GM13976 (cell line): Measurements from ENCODE around the gene NCDN.

Experiments
- DNase-seq: peaks from one replicate; pipeline ENCODE4 v3.0.0; 2012; ENCODE audit warnings: low spot score
- in situ Hi-C: fragments of 300-500 bp; cut with MboI; formaldehyde crosslinking; loops from one replicate; pipeline ENCODE4 v1.12.0; 2022; ENCODE audit warnings: low sequenced_read_pairs, mixed read lengths, inconsistent platforms; ENCODE audit not compliant: unreplicated experiment
- TF ChIP-seq, protein P1 (sequence below): IDR thresholded peaks from 2 replicates; pipeline ENCODE4 v1.5.1; 2012; ENCODE audit warnings: borderline replicate concordance, mild to moderate bottlenecking; ENCODE audit not compliant: insufficient read depth; ENCODE audit errors: extremely low read depth, missing control alignments, control extremely low read depth

The NCDN gene

DNA sequence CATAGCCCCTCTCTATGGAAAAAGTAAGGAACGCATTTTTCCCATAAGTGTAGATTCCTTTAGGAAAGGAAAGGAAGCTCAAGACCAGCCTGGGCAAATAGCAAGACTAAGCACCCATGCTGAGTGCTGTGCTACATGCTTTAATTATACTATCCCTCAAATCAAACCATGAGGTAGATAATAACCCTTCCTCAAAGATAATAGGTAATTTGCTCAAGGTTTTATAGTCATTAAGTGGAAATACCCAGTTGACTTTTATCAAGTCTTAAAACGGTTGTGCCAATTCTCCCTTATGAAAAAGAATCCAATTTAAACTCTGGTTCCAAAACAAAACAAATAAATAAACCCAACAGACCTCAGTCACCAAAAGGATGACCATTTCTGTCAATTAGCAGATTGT, 3.7 kb upstream of the NCDN start:
- TF ChIP-seq, protein P1, sequence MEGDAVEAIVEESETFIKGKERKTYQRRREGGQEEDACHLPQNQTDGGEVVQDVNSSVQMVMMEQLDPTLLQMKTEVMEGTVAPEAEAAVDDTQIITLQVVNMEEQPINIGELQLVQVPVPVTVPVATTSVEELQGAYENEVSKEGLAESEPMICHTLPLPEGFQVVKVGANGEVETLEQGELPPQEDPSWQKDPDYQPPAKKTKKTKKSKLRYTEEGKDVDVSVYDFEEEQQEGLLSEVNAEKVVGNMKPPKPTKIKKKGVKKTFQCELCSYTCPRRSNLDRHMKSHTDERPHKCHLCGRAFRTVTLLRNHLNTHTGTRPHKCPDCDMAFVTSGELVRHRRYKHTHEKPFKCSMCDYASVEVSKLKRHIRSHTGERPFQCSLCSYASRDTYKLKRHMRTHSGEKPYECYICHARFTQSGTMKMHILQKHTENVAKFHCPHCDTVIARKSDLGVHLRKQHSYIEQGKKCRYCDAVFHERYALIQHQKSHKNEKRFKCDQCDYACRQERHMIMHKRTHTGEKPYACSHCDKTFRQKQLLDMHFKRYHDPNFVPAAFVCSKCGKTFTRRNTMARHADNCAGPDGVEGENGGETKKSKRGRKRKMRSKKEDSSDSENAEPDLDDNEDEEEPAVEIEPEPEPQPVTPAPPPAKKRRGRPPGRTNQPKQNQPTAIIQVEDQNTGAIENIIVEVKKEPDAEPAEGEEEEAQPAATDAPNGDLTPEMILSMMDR: no peak
- no peak for DNase-seq
- in situ Hi-C loops: no loop called here

- DNase-seq: no peak
- TF ChIP-seq, protein P1: no peak
- in situ Hi-C loops: no loop called here
Measured at GRCh38 chr1:35554266-35555211, 3.1 kb upstream of the NCDN start.

DNA sequence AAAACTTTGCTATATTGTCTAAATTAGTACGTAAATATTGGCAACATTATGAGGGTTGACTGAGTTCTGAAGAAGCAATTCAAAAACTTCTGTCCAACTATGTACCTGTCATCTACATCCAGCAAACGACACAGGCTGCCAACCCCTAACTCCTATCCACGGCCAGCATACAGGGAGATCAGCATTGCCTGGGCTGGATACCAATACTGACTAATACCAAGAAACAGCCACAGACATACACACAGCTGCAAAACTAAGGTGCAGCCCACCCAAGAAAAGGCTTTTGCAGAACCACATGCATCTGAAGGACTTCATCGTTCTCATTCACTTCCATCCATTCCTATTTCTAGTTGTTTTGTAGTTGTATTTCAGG, 2.4 kb upstream of the NCDN start:
- TF ChIP-seq, protein P1: no peak
- in situ Hi-C loops: no loop called here
- DNase-seq: no peak

GRCh38 chr1:35555601-35556477, 1.8 kb upstream of the NCDN start:
- in situ Hi-C loops: no loop called here
- TF ChIP-seq, protein P1: no peak
- no peak for DNase-seq

DNA sequence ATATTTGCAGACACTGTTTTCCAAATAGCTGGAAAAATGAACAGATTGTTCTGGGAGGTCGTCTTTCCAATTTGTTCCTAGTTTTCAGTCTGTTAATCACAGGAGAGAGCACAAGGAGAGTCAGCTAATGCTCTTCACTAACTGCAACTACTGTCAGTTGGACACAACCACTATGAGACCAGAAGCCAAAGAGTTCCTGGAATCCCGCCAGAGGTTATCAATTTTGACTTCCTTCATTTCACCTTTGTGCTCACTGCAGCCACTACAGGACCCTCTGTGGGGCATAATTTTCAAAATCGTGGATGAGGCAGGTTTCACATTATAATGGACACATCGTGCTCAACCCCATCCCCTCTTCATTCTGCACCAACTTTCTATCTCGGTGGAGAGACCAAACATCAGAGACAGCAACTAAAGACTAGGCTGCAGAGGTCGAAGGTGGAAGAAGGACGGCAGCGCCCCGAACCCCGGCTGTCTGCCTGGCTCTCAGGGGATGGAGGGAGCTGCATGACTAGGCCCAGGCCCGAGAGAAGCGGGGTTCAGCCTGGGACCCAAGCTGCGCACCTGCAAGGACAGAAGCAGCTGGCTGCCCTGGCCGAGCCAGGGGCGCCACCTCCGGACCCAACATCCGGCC, 998 bp upstream of the NCDN start:
- no peak for DNase-seq
- in situ Hi-C loops: no loop called here
- TF ChIP-seq, protein P1: peak; percentile 8

DNA sequence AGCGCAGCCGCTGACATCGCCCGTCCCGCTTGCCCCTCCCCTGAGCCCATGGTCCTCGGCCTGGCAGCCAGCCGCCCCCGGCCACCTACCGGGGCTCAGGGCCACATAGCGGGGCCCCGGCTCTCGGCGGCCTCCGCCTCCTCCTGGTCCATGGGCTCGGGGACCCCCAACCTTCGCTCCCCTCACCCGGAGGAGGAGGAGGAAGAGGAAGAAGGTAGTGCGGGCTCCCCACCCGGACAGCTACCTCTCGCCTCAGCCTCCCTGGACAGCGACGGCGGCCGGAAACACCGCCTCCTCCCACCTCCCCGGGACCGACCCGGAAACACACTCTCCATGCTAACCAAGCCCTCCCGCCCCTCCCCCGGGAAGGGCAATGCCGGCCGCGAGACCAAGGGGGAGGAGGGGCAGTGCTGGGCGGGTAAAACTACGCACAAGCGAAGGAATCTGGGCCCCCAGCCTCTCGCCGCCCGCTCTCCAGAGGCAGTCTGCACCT, 435 bp upstream of the NCDN start, which contains the start of gene KIAA0319L:
TSS of gene KIAA0319L (minus strand) at position 286 of the 493 bp plus-strand sequence. CDS start 2,912 bp downstream, outside the sequence.
- DNase-seq: peak; percentile 93
- in situ Hi-C loops: no loop called here

More for the DNA sequence above, 435 bp upstream of the NCDN start, which contains the start of gene KIAA0319L:
- TF ChIP-seq, protein P1: no peak
